ENCODE measurements around the gene ZNF574.

- TF ChIP-seq CTCF (IDR thresholded peaks at IDR 0.05; ENCODE audit: insufficient read depth, low read length), result no peak
- no peak for TF ChIP-seq POLR2AphosphoS5 (IDR thresholded peaks at IDR 0.05; ENCODE audit: low read depth)
Observed at GRCh38 chr19:42125536-42125935, 49.6 kb downstream of the ZNF574 start.

All from HL-60 (cell line).